NB4 (cell line): Measurements from ENCODE around the gene CRTAC1.
A peak's percentile ranks its signal among the peaks of the same experiment; 100 is the strongest.

Source experiments
- DNase-seq: peaks from one replicate; pipeline ENCODE4 v3.0.0; 2010; ENCODE audit warnings: low read depth
- H3K4me3 ChIP-seq: one replicate; pipeline ENCODE4 v1.5.1; 2011; ENCODE audit warnings: mild to moderate bottlenecking, low read depth, low read length, moderate library complexity
- MAX ChIP-seq: IDR thresholded peaks from 2 replicates; pipeline ENCODE4 v1.6.1; 2011; ENCODE audit warnings: low read depth, low read length
- MYC ChIP-seq: IDR thresholded peaks from 2 replicates; pipeline ENCODE4 v1.6.1; 2011; ENCODE audit warnings: low read depth, low read length
- POLR2A ChIP-seq: IDR thresholded peaks from 2 replicates; pipeline ENCODE4 v1.6.1; 2011; ENCODE audit warnings: mild to moderate bottlenecking; ENCODE audit not compliant: insufficient read length; ENCODE audit errors: extremely low read depth
- TF ChIP-seq, protein P1 (sequence below): IDR thresholded peaks from one replicate; pipeline ENCODE4 v1.5.1; 2012; ENCODE audit warnings: low read depth, low read length

CRTAC1 gene

DNA sequence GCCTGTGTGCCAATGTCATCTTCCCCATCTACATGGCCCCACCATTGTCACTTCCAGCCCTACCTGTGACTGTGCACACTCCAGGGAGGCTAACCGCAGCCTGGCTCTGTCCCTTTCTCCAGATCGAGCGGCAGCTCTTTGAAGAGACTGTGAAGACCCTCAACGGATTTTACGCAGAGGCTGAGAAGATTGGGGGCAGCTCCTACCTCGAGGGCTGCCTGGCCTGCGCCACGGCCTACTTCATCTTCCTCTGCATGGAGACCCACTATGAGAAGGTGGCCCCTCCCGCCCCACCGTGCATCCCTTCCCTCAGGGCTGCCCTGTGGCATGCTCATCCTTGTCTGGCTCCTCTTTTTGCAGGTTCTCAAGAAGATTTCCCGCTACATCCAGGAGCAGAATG, 166.6 kb downstream of the CRTAC1 start:
- TF ChIP-seq, protein P1, sequence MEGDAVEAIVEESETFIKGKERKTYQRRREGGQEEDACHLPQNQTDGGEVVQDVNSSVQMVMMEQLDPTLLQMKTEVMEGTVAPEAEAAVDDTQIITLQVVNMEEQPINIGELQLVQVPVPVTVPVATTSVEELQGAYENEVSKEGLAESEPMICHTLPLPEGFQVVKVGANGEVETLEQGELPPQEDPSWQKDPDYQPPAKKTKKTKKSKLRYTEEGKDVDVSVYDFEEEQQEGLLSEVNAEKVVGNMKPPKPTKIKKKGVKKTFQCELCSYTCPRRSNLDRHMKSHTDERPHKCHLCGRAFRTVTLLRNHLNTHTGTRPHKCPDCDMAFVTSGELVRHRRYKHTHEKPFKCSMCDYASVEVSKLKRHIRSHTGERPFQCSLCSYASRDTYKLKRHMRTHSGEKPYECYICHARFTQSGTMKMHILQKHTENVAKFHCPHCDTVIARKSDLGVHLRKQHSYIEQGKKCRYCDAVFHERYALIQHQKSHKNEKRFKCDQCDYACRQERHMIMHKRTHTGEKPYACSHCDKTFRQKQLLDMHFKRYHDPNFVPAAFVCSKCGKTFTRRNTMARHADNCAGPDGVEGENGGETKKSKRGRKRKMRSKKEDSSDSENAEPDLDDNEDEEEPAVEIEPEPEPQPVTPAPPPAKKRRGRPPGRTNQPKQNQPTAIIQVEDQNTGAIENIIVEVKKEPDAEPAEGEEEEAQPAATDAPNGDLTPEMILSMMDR = no peak
- no peak for TF ChIP-seq MAX
- TF ChIP-seq POLR2A = no peak
- TF ChIP-seq MYC = no peak
- DNase-seq = no peak
- H3K4me3 ChIP-seq = no peak overlapping the region

GRCh38 chr10:97861924-97862323, 168.5 kb downstream of the CRTAC1 start:
- H3K4me3 ChIP-seq = no peak overlapping the region
- DNase-seq = no peak
- TF ChIP-seq POLR2A (no peak), MYC (no peak), MAX (no peak)
- TF ChIP-seq, protein P1 = no peak

- DNase-seq = no peak
- no peak for TF ChIP-seq POLR2A
- TF ChIP-seq MAX = no peak
- no peak for TF ChIP-seq MYC
- TF ChIP-seq, protein P1 = no peak
- H3K4me3 ChIP-seq = no peak overlapping the region
Observed at GRCh38 chr10:97861097-97861750, 169.2 kb downstream of the CRTAC1 start.

DNA sequence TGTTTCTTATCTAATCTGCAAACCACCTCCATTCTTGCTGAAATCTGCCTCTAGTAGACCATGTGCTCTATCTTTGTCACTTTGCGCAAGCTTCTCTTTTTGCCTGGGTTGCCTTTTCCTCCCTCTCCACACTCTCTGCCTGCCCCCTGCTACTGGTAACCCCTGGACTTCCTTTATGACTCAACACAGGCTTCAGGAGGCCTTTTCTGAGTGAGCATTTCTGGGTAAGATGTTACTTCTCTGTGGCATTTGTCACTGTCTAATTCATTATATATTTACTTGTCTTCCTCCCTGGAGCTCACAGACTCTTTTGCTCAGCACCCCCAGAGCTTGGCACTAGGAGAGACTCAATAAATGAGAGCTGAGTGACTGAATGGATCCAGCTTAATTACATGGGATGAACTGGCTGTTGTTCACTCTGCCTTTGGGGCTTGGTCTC, 172.4 kb downstream of the CRTAC1 start:
- no peak overlapping the region for H3K4me3 ChIP-seq
- peak; percentile 92 for DNase-seq
- TF ChIP-seq POLR2A (no peak), MAX (peak; percentile 98), MYC (peak; percentile 94)
- TF ChIP-seq, protein P1 = no peak

DNA sequence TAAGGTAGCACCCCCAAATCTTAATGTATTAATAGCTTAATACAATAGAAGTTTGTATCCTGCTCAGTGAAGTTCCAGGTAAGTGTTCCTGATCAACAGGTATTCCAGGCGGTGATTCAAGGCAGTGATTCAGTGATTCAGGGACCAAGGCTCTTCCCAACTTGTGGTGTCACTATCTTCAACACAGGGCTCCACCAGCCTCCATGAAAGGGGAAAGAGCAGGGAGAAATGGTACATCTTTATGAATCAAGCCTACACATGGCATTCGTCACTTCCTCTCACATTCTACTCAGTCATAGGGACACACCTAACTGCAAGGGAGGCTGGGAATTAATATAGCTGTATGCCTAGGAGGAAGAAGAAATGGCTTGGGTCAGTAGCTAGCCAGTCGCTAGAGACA, 175.7 kb downstream of the CRTAC1 start:
- no peak for DNase-seq
- TF ChIP-seq MYC = no peak
- TF ChIP-seq MAX = no peak
- no peak for TF ChIP-seq POLR2A
- TF ChIP-seq, protein P1 = no peak

More for the DNA sequence above, 175.7 kb downstream of the CRTAC1 start:
- no peak overlapping the region for H3K4me3 ChIP-seq
